Esophagus muscularis mucosa (tissue), 3 donors: Measurements from ENCODE around the gene ZNF646.

Experiments used
- CTCF ChIP-seq, 3 experiments: fragments of 200-600 bp in 2 of 3; fragments of 450-650 bp in 1 of 3; sonication (generic) in 2 of 3; IDR thresholded peaks; one replicate each; pipeline ENCODE4 v1.5.1; 2017 to 2019; ENCODE audit warnings: antibody characterized with exemption in 3 of 3, mild to moderate bottlenecking in 2 of 3, moderate library complexity in 1 of 3
- EP300 ChIP-seq: sonication (generic); formaldehyde crosslinking; IDR thresholded peaks from one replicate; pipeline ENCODE4 v1.6.1; 2017; ENCODE audit warnings: antibody characterized with exemption

DNA sequence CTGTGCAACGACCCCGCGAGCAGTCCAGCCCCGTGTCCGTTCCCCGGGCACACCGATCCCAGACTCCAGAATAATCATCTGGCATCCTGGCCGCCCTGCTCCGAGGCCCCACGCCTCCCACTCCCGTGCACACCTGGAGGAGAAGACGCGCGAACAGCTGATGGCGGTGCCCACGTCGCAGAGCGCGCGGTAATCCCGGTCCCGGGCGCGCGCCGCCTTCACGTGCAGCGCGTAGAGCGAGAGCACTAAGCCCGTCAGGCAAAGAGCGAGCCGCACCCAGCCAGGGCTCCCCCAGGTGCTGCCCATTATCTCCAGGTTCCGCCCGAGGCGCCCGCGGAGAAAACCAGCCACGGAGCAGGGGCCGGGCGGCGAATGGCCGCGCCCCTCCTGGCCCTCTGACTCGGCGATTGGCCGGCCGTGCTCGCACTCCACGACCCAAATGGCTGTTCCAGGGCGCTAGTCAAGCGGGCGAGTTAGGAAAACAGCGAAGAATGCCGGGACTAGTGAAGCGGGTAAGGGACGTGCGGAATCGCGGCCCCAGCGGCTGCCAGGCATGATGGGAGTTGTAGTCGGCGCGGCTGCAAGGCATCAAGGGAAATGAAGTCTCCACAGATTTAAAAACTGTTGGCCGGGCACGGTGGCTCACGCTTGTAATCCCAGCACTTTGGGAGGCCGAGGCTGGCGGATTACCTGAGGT, 20.4 kb downstream of the ZNF646 start, which contains the start of gene VKORC1:
- TF ChIP-seq CTCF (IDR thresholded peaks at IDR 0.05) (peak in 1 of 3 experiments; percentile 33), EP300 (no peak)
